ENCODE data around the gene SORD.
"Not testable (repeated sequence)": the region's sequence is repeated elsewhere in the genome, so short reads cannot be mapped to it uniquely, and the experiment has no call there.

Gene SORD

GRCh38 chr15:45100884-45101625, 78.1 kb downstream of the SORD start:
- no peak for DNase-seq

GRCh38 chr15:45101749-45102148, 78.8 kb downstream of the SORD start:
- no peak for DNase-seq

- DNase-seq = no peak
These were observed 79.2 kb downstream of the SORD start for GRCh38 chr15:45102226-45102625.

- not testable (repeated sequence) for DNase-seq
These were observed 81.2 kb downstream of the SORD start for GRCh38 chr15:45104170-45104569.

- no peak for DNase-seq
These were observed 82.6 kb downstream of the SORD start for GRCh38 chr15:45105586-45105985.

GRCh38 chr15:45106002-45106790, 83.2 kb downstream of the SORD start:
- no peak for DNase-seq

- no peak for DNase-seq
These were observed 85.1 kb downstream of the SORD start for GRCh38 chr15:45107941-45108630.

GRCh38 chr15:45110256-45110820, 87.3 kb downstream of the SORD start:
- no peak for DNase-seq

- DNase-seq = no peak
These were observed 88.6 kb downstream of the SORD start for GRCh38 chr15:45111390-45112142.

GRCh38 chr15:45112143-45112590, 89.2 kb downstream of the SORD start:
- DNase-seq = no peak

GRCh38 chr15:45112591-45113379, 89.8 kb downstream of the SORD start:
- no peak for DNase-seq

GRCh38 chr15:45113380-45113990, 90.5 kb downstream of the SORD start:
- DNase-seq = no peak

- no peak for DNase-seq
These were observed 91.2 kb downstream of the SORD start, which contains the start of the genes DUOX2 and DUOXA2 for GRCh38 chr15:45114076-45114750. Gene DUOX2 (minus strand): TSS chr15:45114172. CDS start chr15:45113411, 761 bp downstream. Gene DUOXA2 (plus strand): TSS chr15:45114326. CDS start chr15:45114606, 280 bp downstream.

GRCh38 chr15:45114751-45115085, 91.7 kb downstream of the SORD start:
- DNase-seq = no peak

- no peak for DNase-seq
These were observed 92.4 kb downstream of the SORD start for GRCh38 chr15:45115312-45115820.

GRCh38 chr15:45116006-45116481, 93.0 kb downstream of the SORD start:
- DNase-seq = no peak

GRCh38 chr15:45116482-45117307, 93.7 kb downstream of the SORD start:
- DNase-seq = no peak

GRCh38 chr15:45117308-45118130, 94.5 kb downstream of the SORD start:
- DNase-seq = no peak

All from NCI-H1436 (cell line).